ENCODE results near the gene KRT3. TPM values are rescaled to one million over a fixed set of nuclear protein-coding genes. Genes with fewer than 3 reads are reported as not detected.

Gene KRT3
- total RNA-seq: not detected in 2 replicates

GRCh38 chr12:52795694-52796428 lies at the start of gene KRT3:
Gene KRT3, minus strand, starts transcription at chr12:52796117. Its CDS starts 75 bp downstream, at chr12:52796042.
- ChIA-PET POLR2A (no interaction called here), CTCF (interaction anchor here (0.9 kb wide), 1 partner anchor 639 kb away, joined by 3 read pairs; no protein-coding TSS in a partner anchor)
- Mint-ChIP-seq H3K9me3 (no peaks in the 10 kb centered on the region), H3K27me3 (peaks cover 13% of the 10 kb centered on the region), H3K27ac (no peak within 1 kb of the TSS), H3K4me1 (no peaks in the 10 kb centered on the region), H3K4me3 (no peak within 1 kb of the TSS), H3K36me3 (ENCODE audit: low read depth) (no peaks in the 10 kb centered on the region)
- intact Hi-C loops (cut with micrococcal nuclease): no loop called here
- no peak for ATAC-seq (ENCODE audit: low read depth)
- TF ChIP-seq, protein P1, sequence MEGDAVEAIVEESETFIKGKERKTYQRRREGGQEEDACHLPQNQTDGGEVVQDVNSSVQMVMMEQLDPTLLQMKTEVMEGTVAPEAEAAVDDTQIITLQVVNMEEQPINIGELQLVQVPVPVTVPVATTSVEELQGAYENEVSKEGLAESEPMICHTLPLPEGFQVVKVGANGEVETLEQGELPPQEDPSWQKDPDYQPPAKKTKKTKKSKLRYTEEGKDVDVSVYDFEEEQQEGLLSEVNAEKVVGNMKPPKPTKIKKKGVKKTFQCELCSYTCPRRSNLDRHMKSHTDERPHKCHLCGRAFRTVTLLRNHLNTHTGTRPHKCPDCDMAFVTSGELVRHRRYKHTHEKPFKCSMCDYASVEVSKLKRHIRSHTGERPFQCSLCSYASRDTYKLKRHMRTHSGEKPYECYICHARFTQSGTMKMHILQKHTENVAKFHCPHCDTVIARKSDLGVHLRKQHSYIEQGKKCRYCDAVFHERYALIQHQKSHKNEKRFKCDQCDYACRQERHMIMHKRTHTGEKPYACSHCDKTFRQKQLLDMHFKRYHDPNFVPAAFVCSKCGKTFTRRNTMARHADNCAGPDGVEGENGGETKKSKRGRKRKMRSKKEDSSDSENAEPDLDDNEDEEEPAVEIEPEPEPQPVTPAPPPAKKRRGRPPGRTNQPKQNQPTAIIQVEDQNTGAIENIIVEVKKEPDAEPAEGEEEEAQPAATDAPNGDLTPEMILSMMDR (IDR thresholded peaks at IDR 0.05): no peak
- no peak for DNase-seq

DNA sequence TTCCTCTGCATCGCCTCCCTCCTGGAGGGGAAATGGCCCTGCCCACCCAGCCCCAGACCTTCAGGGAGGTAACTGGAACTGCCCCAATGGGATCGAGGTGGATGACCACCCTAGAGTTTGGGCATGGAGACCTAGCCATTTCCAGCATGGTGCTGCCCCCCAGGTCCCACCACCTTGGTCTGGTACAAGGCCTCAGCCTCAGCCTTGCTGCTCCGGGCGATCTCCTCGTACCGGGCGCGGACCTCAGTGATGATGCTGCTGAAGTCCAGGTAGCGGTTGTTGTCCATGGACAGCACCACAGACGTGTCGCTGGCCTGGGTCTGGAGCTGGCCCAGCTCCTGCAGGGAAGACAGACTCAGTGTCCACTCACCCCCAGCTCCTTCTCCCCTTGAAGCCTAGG lies 48.5 kb upstream of the KRT3 start:
- intact Hi-C loops (cut with micrococcal nuclease): no loop called here
- no peak for DNase-seq
- peaks cover 17% of the 10 kb centered on the region for H3K27me3 Mint-ChIP-seq
- H3K36me3 Mint-ChIP-seq (ENCODE audit: low read depth): no peaks in the 10 kb centered on the region
- H3K27ac Mint-ChIP-seq: no peak overlapping the region
- H3K4me3 Mint-ChIP-seq: no peak overlapping the region
- ChIA-PET CTCF (no interaction called here), POLR2A (no interaction called here)
- H3K9me3 Mint-ChIP-seq: no peaks in the 10 kb centered on the region
- TF ChIP-seq, protein P1 (IDR thresholded peaks at IDR 0.05): no peak
- H3K4me1 Mint-ChIP-seq: no peaks in the 10 kb centered on the region
- ATAC-seq (ENCODE audit: low read depth): no peak

DNA sequence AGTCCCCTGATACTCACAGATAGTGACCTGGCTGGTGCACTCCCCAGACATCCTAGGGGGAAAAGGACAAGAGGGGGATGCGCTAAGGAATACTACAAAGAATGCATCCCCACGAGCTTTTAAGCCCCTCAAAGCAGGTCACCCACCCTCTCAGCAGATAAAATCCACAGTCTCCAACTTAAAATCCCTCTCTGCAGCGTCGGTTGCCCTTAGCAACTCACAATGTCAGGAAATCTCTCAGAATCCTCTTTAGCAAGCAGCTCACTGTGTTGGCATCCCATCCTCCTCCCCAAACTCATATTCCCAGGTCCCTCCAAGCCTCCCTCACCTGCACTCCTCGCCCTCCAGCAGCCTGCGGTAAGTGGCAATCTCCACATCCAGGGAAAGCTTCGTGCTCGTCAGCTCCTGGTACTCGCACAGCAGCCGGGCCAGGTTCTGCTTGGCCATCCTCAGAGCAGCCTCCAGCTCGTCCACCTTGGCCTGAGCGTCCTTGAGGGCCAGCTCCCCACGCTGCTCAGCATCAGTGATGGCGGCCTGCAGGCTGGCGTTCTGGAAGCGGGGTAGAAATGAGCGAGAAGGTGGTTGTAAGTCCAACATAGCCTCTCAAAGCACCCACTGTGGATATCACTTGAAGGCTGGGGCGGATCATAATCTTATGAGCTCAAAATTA lies 43.7 kb upstream of the KRT3 start:
- Mint-ChIP-seq H3K27me3 (peaks cover 29% of the 10 kb centered on the region), H3K36me3 (ENCODE audit: low read depth) (no peaks in the 10 kb centered on the region), H3K4me1 (no peaks in the 10 kb centered on the region), H3K9me3 (no peaks in the 10 kb centered on the region), H3K4me3 (no peak overlapping the region), H3K27ac (no peak overlapping the region)
- intact Hi-C loops (cut with micrococcal nuclease): no loop called here
- ATAC-seq (ENCODE audit: low read depth): no peak
- ChIA-PET CTCF (no interaction called here), POLR2A (no interaction called here)
- TF ChIP-seq, protein P1 (IDR thresholded peaks at IDR 0.05): no peak
- DNase-seq: no peak

- DNase-seq: no peak
- H3K4me1 Mint-ChIP-seq: no peaks in the 10 kb centered on the region
- CTCF ChIA-PET: no interaction called here
- no peaks in the 10 kb centered on the region for H3K9me3 Mint-ChIP-seq
- TF ChIP-seq, protein P1 (IDR thresholded peaks at IDR 0.05): no peak
- intact Hi-C loops (cut with micrococcal nuclease): no loop called here
- H3K27me3 Mint-ChIP-seq: peaks cover 29% of the 10 kb centered on the region
- ATAC-seq (ENCODE audit: low read depth): no peak
- H3K36me3 Mint-ChIP-seq (ENCODE audit: low read depth): no peaks in the 10 kb centered on the region
- POLR2A ChIA-PET: no interaction called here
- no peak overlapping the region for H3K4me3 Mint-ChIP-seq
- H3K27ac Mint-ChIP-seq: no peak overlapping the region
Observed at GRCh38 chr12:52838609-52839435, 42.9 kb upstream of the KRT3 start.
